Muscle layer of duodenum (tissue), 2 donors: ENCODE results near the gene OTOP2.
A peak's percentile ranks its signal among the peaks of the same experiment; 100 is the strongest.

Source experiments
- H3K27ac ChIP-seq: one replicate; pipeline ENCODE4 v1.7.0; 2013; ENCODE audit warnings: mild to moderate bottlenecking, low read length
- H3K27me3 ChIP-seq: one replicate; pipeline ENCODE4 v1.7.0; 2013; ENCODE audit warnings: low read depth, mild to moderate bottlenecking, control low read depth, low read length
- H3K36me3 ChIP-seq, 2 donors: one replicate each; pipeline ENCODE4 v1.7.0; 2013; ENCODE audit warnings: low read length in 2 of 2, control low read depth in 1 of 2, mild to moderate bottlenecking in 1 of 2; ENCODE audit not compliant: insufficient read depth in 2 of 2, control insufficient read depth in 1 of 2
- H3K4me1 ChIP-seq, 2 donors: one replicate each; pipeline ENCODE4 v1.7.0; 2013; ENCODE audit warnings: low read length in 2 of 2, mild to moderate bottlenecking in 2 of 2, control low read depth in 1 of 2, moderate library complexity in 1 of 2; ENCODE audit not compliant: insufficient read depth in 2 of 2, control insufficient read depth in 1 of 2
- H3K4me3 ChIP-seq, 2 donors: one replicate each; pipeline ENCODE4 v1.7.0; 2013; ENCODE audit warnings: low read length in 2 of 2, low read depth in 1 of 2, mild to moderate bottlenecking in 1 of 2
- H3K9me3 ChIP-seq, 2 donors: one replicate each; pipeline ENCODE4 v1.7.0; 2013; ENCODE audit warnings: low read length in 2 of 2, control low read depth in 1 of 2, mild to moderate bottlenecking in 1 of 2; ENCODE audit not compliant: control insufficient read depth in 1 of 2
- donor health status: healthy.

Gene OTOP2

DNA sequence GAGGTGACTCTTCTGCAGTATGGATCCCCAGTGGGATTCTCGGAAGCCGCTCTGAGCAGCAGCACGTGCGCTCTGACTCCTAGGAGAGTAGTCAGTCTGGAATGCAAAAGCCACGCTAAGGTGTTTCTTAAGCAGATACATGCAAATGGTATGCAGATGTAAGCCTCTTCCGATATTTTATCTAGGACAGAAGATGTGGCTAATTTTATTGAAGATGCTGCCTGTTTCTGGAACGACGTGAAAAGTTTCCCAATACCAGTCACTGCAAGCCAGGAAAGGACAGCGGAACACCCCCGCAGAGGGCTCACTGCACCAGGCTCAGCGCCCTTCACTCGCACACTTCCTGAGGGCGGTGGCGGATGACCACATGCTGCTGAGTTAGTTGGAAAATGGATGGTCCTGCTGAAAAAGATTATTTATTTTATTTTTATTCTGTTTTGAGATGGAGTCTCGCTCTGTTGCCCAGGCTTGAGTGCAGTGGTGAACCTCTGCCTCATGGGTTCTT, 40.8 kb upstream of the OTOP2 start:
- H3K27ac ChIP-seq: no peak overlapping the region
- H3K4me1 ChIP-seq: no peaks in the 10 kb centered on the region
- no peaks in the 10 kb centered on the region for H3K36me3 ChIP-seq
- no peaks in the 10 kb centered on the region for H3K9me3 ChIP-seq
- H3K4me3 ChIP-seq: no peak overlapping the region
- H3K27me3 ChIP-seq: peaks cover 3% of the 10 kb centered on the region

DNA sequence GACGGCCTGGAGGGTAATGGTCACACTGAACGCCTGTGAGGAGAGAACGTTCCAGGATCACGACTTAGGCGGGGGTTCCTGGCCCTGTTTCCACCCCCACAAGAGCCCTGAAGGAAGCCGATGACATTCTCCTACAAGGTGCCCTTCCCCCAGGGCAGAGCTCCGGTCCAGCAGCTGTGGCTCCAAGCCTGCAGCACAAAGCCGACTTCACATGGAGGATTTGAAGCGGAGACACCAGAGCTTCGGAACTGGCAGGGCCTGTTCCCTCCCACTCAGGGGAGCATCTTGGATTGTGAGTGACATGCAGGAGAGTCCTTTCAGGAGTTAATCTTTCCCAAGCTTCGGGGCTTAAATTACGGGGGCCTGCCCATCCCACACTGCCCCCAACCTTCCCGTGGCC, 35.6 kb upstream of the OTOP2 start:
- H3K4me1 ChIP-seq: peaks cover 0 to 9% of the 10 kb centered on the region in 2 donors
- peaks cover 18% of the 10 kb centered on the region for H3K27me3 ChIP-seq
- no peak overlapping the region for H3K4me3 ChIP-seq
- H3K27ac ChIP-seq: no peak overlapping the region
- H3K9me3 ChIP-seq: no peaks in the 10 kb centered on the region
- no peaks in the 10 kb centered on the region for H3K36me3 ChIP-seq

DNA sequence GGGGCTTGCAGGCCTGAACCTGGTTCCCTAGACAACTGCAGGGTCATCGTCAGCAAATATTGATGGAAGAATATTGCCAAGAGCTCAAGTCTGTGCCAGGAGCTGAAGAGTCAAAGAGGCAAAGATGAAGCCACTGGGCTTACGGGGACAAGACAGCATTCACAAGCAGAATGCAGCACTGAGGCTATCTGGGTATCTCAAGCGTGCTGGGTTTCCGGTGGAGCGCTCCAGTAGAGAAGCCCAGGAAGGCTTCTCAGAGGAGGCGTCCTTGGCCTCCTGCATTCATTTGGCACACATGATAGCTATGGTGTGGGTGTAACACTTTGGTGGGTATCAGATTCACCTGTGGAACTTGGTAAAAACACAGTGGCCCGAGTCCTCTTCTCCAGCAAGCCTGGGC, 33.5 kb upstream of the OTOP2 start:
- Histone ChIP-seq H3K27ac (no peak overlapping the region), H3K4me3 (no peak overlapping the region), H3K4me1 (peaks cover 0 to 13% of the 10 kb centered on the region in 2 donors), H3K27me3 (peaks cover 23% of the 10 kb centered on the region), H3K9me3 (no peaks in the 10 kb centered on the region), H3K36me3 (no peaks in the 10 kb centered on the region)

DNA sequence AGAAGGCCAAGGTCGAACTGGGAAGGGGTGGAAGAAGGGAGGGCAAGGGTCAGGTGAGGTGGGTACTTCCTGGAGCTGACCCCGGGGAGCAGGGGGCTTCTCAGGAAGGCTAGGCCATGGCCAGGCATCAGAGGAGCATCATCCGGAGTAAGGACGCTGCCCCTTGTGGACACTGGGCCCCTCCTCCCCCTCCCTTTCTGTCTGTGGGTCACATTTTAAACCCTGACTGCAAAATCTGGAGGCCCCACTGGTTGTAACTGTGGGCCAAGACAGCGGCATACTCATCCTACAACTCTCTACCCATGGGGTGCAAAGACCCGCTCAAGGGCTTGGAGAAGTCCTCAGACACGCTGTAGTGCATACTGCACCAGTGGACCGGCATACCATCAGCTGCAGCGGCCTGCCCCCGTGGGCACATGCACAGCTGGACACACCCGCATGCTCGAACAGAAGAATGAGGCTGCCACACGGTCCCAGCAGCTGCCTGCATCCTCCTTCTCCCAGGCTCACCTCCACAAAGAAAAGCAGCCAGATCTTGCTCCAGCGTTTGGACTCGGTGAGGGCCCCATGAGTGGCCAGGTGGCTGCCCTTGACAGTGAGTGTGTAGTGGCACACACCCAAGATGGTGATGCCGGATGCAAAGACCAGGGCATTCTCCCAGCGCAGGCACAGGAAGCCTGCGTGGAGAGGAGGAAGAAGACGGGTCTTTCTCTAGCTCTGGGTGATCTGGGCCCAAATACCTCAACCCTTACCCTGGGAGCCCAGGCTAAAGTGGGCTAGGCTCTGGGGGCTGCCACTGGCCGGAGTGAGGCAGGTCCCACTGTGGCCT, 31.8 kb upstream of the OTOP2 start:
- no peaks in the 10 kb centered on the region for H3K9me3 ChIP-seq
- peaks cover 22% of the 10 kb centered on the region for H3K27me3 ChIP-seq
- H3K27ac ChIP-seq: no peak overlapping the region
- no peaks in the 10 kb centered on the region for H3K36me3 ChIP-seq
- H3K4me1 ChIP-seq: peaks cover 0 to 13% of the 10 kb centered on the region in 2 donors
- no peak overlapping the region for H3K4me3 ChIP-seq

DNA sequence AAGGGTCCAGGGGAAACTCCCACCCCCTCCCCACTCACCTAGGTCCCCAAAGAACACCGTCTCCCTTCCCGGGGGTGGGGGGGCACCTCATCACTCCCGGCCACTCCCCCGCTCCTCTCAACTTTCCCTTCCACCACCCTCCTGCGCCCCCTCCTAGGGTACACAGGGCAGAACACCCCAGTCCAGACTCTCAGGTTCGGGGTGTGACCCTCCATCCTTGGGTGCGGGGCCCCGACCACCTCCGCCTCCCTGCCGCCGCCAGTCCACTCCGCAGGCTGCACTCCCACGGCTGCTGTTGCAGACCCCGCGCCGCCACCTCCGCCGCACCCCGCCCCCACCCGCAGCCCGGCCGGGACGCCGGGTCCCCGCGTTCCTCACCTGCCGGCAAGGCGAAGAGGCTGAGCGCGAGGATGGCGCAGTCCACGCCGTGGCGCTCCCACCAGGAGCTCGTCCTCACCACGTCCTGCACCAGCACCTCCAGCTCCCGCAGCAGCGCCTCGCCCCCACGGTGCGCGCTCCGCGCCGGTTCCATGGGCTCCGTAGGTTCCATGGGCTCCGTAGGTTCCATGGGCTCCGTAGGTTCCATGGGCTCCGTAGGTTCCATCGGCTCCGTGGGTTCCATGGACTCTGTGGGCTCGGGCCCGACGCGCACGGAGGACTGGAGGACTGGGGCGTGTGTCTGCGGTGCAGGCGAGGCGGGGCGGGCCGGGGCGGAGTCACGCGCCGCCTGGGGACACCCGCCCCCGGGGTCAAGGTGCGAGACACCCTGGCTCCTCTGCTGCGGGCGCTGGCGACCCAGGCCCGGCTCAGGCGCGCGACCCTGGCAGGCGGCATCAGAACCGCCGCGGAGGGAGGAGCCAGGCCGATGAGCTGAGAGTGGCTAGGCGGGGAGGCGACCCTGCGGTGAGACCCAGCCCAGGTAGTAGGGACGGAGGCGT, 30.8 kb upstream of the OTOP2 start, which contains the start of gene FADS6:
TSS of gene FADS6 (minus strand) at position 660 of the 938 bp plus-strand sequence. CDS start at position 622, 38 bp downstream.
- Histone ChIP-seq H3K4me1 (peaks cover 0 to 13% of the 10 kb centered on the region in 2 donors), H3K4me3 (peak within 1 kb of the TSS in 1 of 2 donors; percentile 58), H3K36me3 (no peaks in the 10 kb centered on the region), H3K27ac (no peak within 1 kb of the TSS), H3K27me3 (peaks cover 22% of the 10 kb centered on the region), H3K9me3 (no peaks in the 10 kb centered on the region)

DNA sequence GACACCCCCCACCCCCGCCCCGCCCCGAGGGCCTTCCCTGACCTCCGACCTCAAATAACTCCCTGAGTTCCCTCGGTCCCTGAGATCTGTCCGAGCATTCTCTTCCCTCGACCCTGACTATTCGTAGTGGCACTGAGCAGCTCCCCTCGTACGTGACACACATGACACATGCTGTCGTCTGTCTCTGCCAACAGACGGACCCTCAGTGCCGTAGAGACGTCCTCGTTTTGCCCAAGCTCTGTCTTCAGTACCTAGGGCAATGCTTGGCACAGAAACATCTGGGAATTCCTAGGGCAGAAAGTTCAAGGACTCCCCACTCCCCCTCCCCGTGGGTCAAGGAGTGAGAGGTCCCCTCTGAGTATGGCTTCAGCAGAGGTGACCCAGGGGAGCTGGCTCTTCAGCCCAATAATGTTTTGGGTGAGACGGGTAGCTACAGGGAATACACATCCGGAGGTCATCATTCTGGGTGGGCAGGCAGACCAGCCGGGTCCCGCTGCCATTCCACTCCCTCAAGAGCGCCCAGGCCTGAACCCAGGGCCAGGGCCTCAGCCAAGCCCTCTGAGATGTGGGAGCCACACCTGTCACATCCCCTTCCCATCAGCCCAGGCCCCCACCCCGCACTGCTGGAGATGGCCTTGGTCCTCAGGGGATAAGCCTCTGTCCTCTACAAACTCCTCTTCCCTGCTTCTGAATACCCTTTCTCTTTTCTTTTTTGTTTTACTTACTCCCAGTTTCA, 30.0 kb upstream of the OTOP2 start:
- H3K36me3 ChIP-seq: no peaks in the 10 kb centered on the region
- H3K4me3 ChIP-seq: peak overlapping the region in 1 of 2 donors; percentile 58
- H3K27ac ChIP-seq: no peak overlapping the region
- peaks cover 0 to 13% of the 10 kb centered on the region in 2 donors for H3K4me1 ChIP-seq
- peaks cover 22% of the 10 kb centered on the region for H3K27me3 ChIP-seq
- no peaks in the 10 kb centered on the region for H3K9me3 ChIP-seq

DNA sequence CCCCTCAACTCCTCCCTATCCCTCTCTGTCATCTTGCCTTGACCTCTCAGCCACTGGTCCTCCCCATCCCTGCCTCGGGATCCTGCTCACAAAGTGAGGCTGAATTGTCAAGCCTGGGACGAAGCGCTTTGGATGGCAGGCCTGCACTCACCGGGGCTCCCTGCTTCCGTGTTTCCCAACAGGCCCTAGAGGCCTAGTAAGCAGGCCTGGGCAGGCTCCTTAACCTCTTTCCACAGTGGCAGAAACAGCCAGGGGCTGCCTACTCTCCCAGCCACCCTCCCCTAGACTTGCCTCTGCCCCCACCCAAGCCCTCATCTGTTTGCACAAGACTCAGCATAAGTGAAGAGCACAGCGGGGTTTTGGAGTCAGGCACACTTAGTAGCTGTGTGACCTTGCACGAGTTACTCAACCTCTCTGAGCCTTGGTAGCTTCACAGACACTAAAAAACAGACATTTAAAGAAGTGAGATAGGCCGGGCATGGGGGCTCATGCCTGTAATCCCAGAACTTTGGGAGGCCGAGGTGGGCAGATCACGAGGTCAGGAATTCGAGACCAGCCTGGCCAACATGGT, 25.6 kb upstream of the OTOP2 start:
- Histone ChIP-seq H3K27ac (no peak overlapping the region), H3K9me3 (no peaks in the 10 kb centered on the region), H3K36me3 (no peaks in the 10 kb centered on the region), H3K27me3 (peaks cover 7% of the 10 kb centered on the region), H3K4me1 (peaks cover 0 to 4% of the 10 kb centered on the region in 2 donors), H3K4me3 (no peak overlapping the region)

DNA sequence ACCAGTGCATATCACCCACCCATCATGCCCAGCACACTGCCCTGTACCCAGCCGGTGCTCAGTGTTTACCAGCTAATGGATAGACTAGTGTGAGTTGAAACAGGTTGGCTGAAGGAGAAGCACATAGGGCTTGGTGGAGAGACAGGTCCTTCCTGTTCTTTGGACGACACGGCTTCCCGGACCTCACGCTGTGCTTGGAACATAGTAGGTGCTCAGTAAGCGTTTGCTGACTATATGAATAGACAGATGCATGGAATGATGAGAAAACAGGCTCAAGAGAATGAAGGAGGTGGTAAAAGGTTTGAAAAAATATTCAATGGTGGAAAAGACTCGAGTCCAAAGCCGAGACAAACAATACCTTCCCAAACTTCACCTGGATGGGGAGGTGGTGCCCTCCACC, 23.9 kb upstream of the OTOP2 start:
- peaks cover 6% of the 10 kb centered on the region for H3K27me3 ChIP-seq
- no peak overlapping the region for H3K4me3 ChIP-seq
- no peak overlapping the region for H3K27ac ChIP-seq
- H3K4me1 ChIP-seq: no peaks in the 10 kb centered on the region
- H3K36me3 ChIP-seq: no peaks in the 10 kb centered on the region
- H3K9me3 ChIP-seq: no peaks in the 10 kb centered on the region

DNA sequence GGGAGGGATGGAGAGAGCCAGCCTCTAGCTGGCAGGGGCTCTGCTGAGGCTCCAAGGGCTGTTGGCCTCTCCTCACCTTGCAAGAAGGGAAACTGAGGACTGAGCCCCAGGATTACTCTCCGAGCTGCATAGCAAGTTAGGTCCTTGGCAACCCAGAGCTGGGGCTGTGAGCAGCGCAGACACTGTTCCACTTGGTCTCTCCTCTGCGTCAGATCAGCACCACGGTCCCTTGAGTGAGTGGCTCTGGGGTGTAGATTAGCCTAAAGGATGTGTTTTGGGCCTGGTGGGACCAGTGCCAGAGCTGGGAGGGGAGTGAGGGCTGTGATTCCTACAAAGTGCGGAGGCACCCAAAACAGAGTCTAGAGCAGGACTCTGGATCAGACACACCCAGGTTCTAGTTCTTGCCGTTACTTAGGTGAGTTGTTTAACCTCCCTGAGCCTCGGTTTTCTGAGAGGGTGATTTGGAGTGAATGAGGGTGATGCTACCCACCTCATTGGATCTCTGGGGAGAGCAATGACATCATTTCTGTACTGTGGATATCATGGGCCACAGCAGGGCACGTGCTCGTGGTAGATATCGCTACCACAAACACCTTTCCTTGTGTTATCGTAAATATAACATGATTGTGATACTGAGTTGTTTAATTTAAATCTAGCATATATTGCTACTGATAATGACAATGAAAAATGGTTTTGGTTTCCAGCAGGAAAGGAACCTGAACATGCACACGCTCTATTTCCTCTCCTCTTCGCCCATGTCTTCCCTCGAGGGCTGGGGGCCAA, 22.5 kb upstream of the OTOP2 start:
- peaks cover 6% of the 10 kb centered on the region for H3K27me3 ChIP-seq

DNA sequence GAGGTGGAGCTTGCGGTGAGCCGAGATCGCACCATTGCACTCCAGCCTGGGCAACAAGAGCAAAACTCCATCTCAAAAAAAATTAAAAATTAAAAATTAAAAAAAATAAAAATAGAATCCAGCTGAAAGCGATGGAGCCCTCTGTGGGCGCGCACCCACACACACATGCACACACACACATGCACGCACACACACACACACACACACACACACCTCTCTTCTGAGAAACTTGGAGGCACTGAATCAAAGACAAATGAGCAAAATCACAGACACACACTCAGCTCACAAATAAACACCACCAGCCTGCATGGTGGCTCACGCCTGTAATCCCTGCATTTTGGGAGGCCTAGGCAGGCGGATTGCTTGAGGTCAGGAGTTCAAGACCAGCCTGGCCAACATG, 21.0 kb upstream of the OTOP2 start:
- no peaks in the 10 kb centered on the region for H3K4me1 ChIP-seq
- no peak overlapping the region for H3K4me3 ChIP-seq
- H3K27ac ChIP-seq: no peak overlapping the region
- no peaks in the 10 kb centered on the region for H3K36me3 ChIP-seq
- no peaks in the 10 kb centered on the region for H3K9me3 ChIP-seq
- H3K27me3 ChIP-seq: peaks cover 6% of the 10 kb centered on the region

More for the DNA sequence above, 22.5 kb upstream of the OTOP2 start:
- Histone ChIP-seq H3K36me3 (no peaks in the 10 kb centered on the region), H3K9me3 (no peaks in the 10 kb centered on the region), H3K27ac (no peak overlapping the region), H3K4me3 (no peak overlapping the region), H3K4me1 (no peaks in the 10 kb centered on the region)
